Pancreas (tissue), 10 donors: ENCODE data around the gene LOX. TPM values are rescaled to one million over a fixed set of nuclear protein-coding genes. Genes with fewer than 3 reads are reported as not detected.

Experiments
- ATAC-seq, 4 donors: fragments of 200-7000 bp; cut with Tn5 transposase; one replicate each; pipeline versions ENCODE4 v1.8.0 to v1.9.1; 2020; ENCODE audit warnings: mild to moderate bottlenecking in 4 of 4, moderate library complexity in 4 of 4
- DNase-seq, 6 donors: peaks; one replicate each; pipeline ENCODE4 v3.0.0-alpha.2; 2020
- FAIRE-seq: peaks from 2 replicates; lab custom pipeline; 2012; peaks lifted over from hg19 to GRCh38; lab: Jason Lieb, UNC
- H3K27ac ChIP-seq, 4 donors: fragments of 200-600 bp; sonication (generic); 1 replicate in 3 of 4; 2 replicates in 1 of 4; pipeline versions ENCODE4 v1.5.0 to v1.8.0; 2020
- H3K27me3 ChIP-seq, 4 donors: fragments of 200-600 bp; one replicate each; pipeline ENCODE4 v1.8.0; 2021
- H3K36me3 ChIP-seq, 3 donors: fragments of 200-600 bp; sonication (generic) in 1 of 3; one replicate each; pipeline versions ENCODE4 v1.5.0 to v1.8.0; 2020 to 2021
- H3K4me1 ChIP-seq, 3 donors: fragments of 200-600 bp; one replicate each; pipeline ENCODE4 v1.8.0; 2021
- H3K4me3 ChIP-seq, 4 donors: fragments of 200-600 bp; sonication (generic) in 2 of 4; one replicate each; pipeline versions ENCODE4 v1.5.0 to v1.8.0; 2020 to 2021
- H3K9me3 ChIP-seq, 4 donors: fragments of 200-600 bp; one replicate each; pipeline ENCODE4 v1.8.0; 2021
- WGBS, 2 donors: extraction: QIAGEN DNeasy Blood & Tissue Kit; methylation state at CpG; one replicate each; pipeline ENCODE4 v1.1.7; 2013; 5-methylcytosine and 5-hydroxymethylcytosine counted together
- intact Hi-C, 3 donors: fragments of 100-400 bp; cut with DNase I; formaldehyde crosslinking; loops; one replicate each; pipeline versions ENCODE4 v1.11.1 to v1.14.2; 2022
- polyA plus RNA-seq, 2 donors: library from polyadenylated mRNA; stranded (reverse); fragments of 200-250 nt; gene quantifications; one replicate each; pipeline ENCODE4 v1.2.3, GENCODE V29; 2013
- total RNA-seq, 6 donors: library from RNA; stranded (reverse); fragmentation: NEBNext Ultra II Directional in 4 of 6; extraction: Animal tissue kit (Norgen Biotek cat#: 25700) in 4 of 6; gene quantifications; one replicate each; pipeline versions ENCODE4 v1.2.1 to v1.2.4, GENCODE V29; 2021 to 2023
- TF ChIP-seq, protein P1 (sequence below), 4 donors: fragments of 200-600 bp; sonication (generic) in 3 of 4; IDR thresholded peaks; one replicate each; pipeline versions ENCODE4 v1.5.0 to v1.8.0; 2021; ENCODE audit warnings: antibody characterized with exemption in 4 of 4
- donor health status: healthy with polysubstance abuse.
- donor health status: DM: no; HTN: no; CAD: no; lungs with moderate emphysema.
- donor health status: DM: no; HTN: no; CAD: no.
- donor health status: control.
- donor health status: control.
- donor health status: Bipolar disorder and iron deficiency.
- donor health status: DM: yes; HTN: yes; CAD: no.
- donor health status: DM: no; HTN: no; CAD: no.
- donor health status: DM: no; HTN: no; CAD: no.
- donor health status: DM: yes; HTN: yes; CAD: no.

Gene LOX
- total and polyA plus RNA-seq, 8 donors: 0.65 to 14.8 (median 2.6) TPM

DNA sequence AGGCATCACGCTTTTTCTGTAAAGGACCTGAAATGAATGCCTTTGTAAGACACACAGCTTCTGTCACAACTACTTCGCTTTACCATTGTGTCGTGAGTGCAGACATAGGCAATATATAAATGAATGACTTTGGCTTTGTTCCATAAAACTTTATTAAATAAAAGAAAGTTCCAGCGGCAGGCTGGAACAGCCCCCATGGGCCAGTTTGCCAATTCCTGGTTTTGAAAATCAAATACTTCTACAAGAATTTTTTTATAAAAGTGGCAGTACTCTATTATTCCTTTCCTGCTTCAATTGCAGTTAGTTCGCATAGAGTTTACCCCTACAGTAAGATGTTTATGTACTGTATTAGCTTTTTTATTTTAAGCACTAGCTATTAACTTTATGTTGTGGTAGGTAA lies 62.6 kb downstream of the LOX start:
- intact Hi-C loops: no loop called here
- no peak for DNase-seq
- ATAC-seq: no peak
- Histone ChIP-seq H3K27ac (no peak overlapping the region), H3K36me3 (no peaks in the 10 kb centered on the region), H3K4me3 (no peak overlapping the region), H3K9me3 (no peaks in the 10 kb centered on the region), H3K4me1 (no peaks in the 10 kb centered on the region), H3K27me3 (no peaks in the 10 kb centered on the region)
- TF ChIP-seq, protein P1, sequence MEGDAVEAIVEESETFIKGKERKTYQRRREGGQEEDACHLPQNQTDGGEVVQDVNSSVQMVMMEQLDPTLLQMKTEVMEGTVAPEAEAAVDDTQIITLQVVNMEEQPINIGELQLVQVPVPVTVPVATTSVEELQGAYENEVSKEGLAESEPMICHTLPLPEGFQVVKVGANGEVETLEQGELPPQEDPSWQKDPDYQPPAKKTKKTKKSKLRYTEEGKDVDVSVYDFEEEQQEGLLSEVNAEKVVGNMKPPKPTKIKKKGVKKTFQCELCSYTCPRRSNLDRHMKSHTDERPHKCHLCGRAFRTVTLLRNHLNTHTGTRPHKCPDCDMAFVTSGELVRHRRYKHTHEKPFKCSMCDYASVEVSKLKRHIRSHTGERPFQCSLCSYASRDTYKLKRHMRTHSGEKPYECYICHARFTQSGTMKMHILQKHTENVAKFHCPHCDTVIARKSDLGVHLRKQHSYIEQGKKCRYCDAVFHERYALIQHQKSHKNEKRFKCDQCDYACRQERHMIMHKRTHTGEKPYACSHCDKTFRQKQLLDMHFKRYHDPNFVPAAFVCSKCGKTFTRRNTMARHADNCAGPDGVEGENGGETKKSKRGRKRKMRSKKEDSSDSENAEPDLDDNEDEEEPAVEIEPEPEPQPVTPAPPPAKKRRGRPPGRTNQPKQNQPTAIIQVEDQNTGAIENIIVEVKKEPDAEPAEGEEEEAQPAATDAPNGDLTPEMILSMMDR (IDR thresholded peaks at IDR 0.05): no peak
- FAIRE-seq: no peak
- 87 to 91% methylated on average over 5 of the region's 5 CpGs for WGBS, 2 donors

DNA sequence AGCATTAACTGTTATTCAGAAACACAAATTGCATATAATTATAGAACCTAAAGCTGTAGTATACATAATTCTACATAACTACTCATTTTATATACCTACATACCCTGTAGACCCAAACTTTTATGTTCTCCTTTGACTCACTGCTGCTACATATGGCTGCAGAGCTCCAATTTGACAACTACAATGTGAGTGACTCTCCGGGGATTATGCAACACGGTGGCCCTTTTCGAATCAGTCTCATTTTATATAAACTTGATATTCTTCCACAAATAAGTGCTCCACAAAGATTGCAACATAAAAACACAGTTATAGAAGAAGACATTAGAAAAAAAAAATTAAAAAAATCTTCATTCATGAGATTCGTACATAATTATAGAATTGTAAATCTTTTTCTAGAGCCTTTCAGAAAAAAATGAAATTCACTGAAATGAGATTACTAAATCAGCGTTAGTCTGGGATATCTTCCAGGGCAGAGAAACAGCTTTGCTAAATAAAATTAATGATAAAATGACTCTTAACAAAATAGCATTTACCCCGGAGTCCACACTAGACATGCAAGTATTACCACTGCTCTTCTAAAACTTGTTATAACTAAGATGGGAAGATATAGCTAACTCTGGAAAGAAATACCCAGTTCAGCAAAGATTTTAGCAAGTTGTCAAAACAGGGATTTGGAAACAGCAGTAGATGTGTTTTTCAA lies 63.7 kb downstream of the LOX start:
- no peak for FAIRE-seq
- no peak for DNase-seq
- Histone ChIP-seq H3K4me3 (no peak overlapping the region), H3K36me3 (no peaks in the 10 kb centered on the region), H3K27ac (no peak overlapping the region), H3K27me3 (no peaks in the 10 kb centered on the region), H3K4me1 (no peaks in the 10 kb centered on the region), H3K9me3 (no peaks in the 10 kb centered on the region)
- ATAC-seq: no peak
- 70 to 72% methylated on average over 6 of the region's 6 CpGs for WGBS, 2 donors
- intact Hi-C loops: no loop called here
- TF ChIP-seq, protein P1 (IDR thresholded peaks at IDR 0.05): no peak

Other genes starting within 250 kb of the LOX start
- not detected for gene FTMT, start 226.4 kb downstream of the LOX start, total RNA-seq
- not detected for gene FTMT, start 226.4 kb downstream of the LOX start, polyA plus RNA-seq
- 1 to 10 TPM; 2.5 to 7.3 (median 4.5) TPM for gene SRFBP1, start 116.3 kb downstream of the LOX start, total RNA-seq
- 1 to 10 TPM; 1.2 to 2.4 TPM for gene SRFBP1, start 116.3 kb downstream of the LOX start, polyA plus RNA-seq
- under 1 TPM in 2 of 6 donors, not detected in 4; 0.12 to 0.56 TPM for gene ZNF474, start 51.3 kb upstream of the LOX start, total RNA-seq
- gene ZNF474, start 51.3 kb upstream of the LOX start, polyA plus RNA-seq: under 1 TPM in 1 of 2 donors, not detected in 1; 0.08 TPM
- 1 to 10 TPM in 1 of 6 donors, under 1 TPM in 4, not detected in 1; 0.03 to 1.1 (median 0.26) TPM for gene SNCAIP, start 234.0 kb upstream of the LOX start, total RNA-seq
- gene SNCAIP, start 234.0 kb upstream of the LOX start, polyA plus RNA-seq: under 1 TPM; 0.28 to 0.49 TPM